HepG2 (cell line): ENCODE measurements around the gene NEDD4L. TPM values are rescaled to one million over a fixed set of nuclear protein-coding genes. Genes with fewer than 3 reads are reported as not detected.
A peak's percentile ranks its signal among the peaks of the same experiment; 100 is the strongest.

ENCODE experiments used
- DMAP1 ChIP-seq: IDR thresholded peaks from 2 replicates; pipeline ENCODE4 v1.6.1; 2016
- HNF4G ChIP-seq, 2 experiments: sonication (generic) in 1 of 2; formaldehyde crosslinking in 1 of 2; IDR thresholded peaks; 2 replicates each; pipeline versions ENCODE4 v1.4.0 to v1.6.1; 2011 to 2020; ENCODE audit warnings: borderline replicate concordance in 2 of 2, low read depth in 2 of 2, mild to moderate bottlenecking in 2 of 2, low read length in 1 of 2, missing genetic modification reagents in 1 of 2, moderate library complexity in 1 of 2
- JUN ChIP-seq: sonication (generic); formaldehyde crosslinking; IDR thresholded peaks from 2 replicates; pipeline ENCODE4 v1.4.0; 2020; ENCODE audit warnings: mild to moderate bottlenecking, missing genetic modification reagents
- JUNB ChIP-seq: sonication (generic); formaldehyde crosslinking; IDR thresholded peaks from 2 replicates; pipeline ENCODE4 v1.8.0; 2022; ENCODE audit warnings: missing genetic modification reagents, mild to moderate bottlenecking, borderline replicate concordance
- KLF11 ChIP-seq: IDR thresholded peaks from 2 replicates; pipeline ENCODE4 v1.6.1; 2016; ENCODE audit warnings: missing compliant biosample characterization
- LCORL ChIP-seq, 2 experiments: fragments of 450-650 bp in 1 of 2; sonication (generic) in 1 of 2; formaldehyde crosslinking in 1 of 2; IDR thresholded peaks; 2 replicates each; pipeline versions ENCODE4 v1.5.0 to v1.6.1; 2017 to 2020; ENCODE audit warnings: antibody characterized with exemption in 1 of 2, missing genetic modification reagents in 1 of 2
- NCOA1 ChIP-seq: sonication (generic); formaldehyde crosslinking; IDR thresholded peaks from 2 replicates; pipeline ENCODE4 v1.9.0; 2021; ENCODE audit warnings: missing genetic modification reagents
- PAXIP1 ChIP-seq: sonication (generic); formaldehyde crosslinking; conservative IDR thresholded peaks from 2 replicates; pipeline ENCODE4 v1.4.0; 2020; ENCODE audit warnings: mild to moderate bottlenecking, missing genetic modification reagents, moderate library complexity
- PHB2 ChIP-seq: fragments of 450-650 bp; IDR thresholded peaks from 2 replicates; pipeline ENCODE4 v1.6.1; 2018; ENCODE audit not compliant: partially characterized antibody
- PLRG1 ChIP-seq: fragments of 450-650 bp; conservative IDR thresholded peaks from 2 replicates; pipeline ENCODE4 v1.6.1; 2016
- POLR2AphosphoS2 ChIP-seq: IDR thresholded peaks from 2 replicates; pipeline ENCODE4 v1.6.1; 2011; ENCODE audit warnings: low read depth, low read length, improper control_type of control experiment
- TEAD3 ChIP-seq: optimal IDR thresholded peaks from 2 replicates; pipeline ENCODE3; 2016; ENCODE audit warnings: borderline replicate concordance
- ZGPAT ChIP-seq: IDR thresholded peaks from 2 replicates; pipeline ENCODE4 v1.6.1; 2016; ENCODE audit warnings: mild to moderate bottlenecking
- ZNF101 ChIP-seq: sonication (generic); formaldehyde crosslinking; IDR thresholded peaks from 2 replicates; pipeline ENCODE4 v1.4.0; 2020; ENCODE audit warnings: mild to moderate bottlenecking, low read depth, missing genetic modification reagents, borderline replicate concordance
- ZNF124 ChIP-seq: sonication (generic); formaldehyde crosslinking; IDR thresholded peaks from 2 replicates; pipeline ENCODE4 v1.4.0; 2020; ENCODE audit warnings: missing genetic modification reagents
- ZNF225 ChIP-seq: sonication (generic); formaldehyde crosslinking; IDR thresholded peaks from 2 replicates; pipeline ENCODE4 v1.4.0; 2020; ENCODE audit warnings: mild to moderate bottlenecking, missing genetic modification reagents
- ZNF556 ChIP-seq: sonication (generic); formaldehyde crosslinking; IDR thresholded peaks from 2 replicates; pipeline ENCODE4 v1.4.0; 2020; ENCODE audit warnings: mild to moderate bottlenecking, missing genetic modification reagents, borderline replicate concordance
- ZNF687 ChIP-seq: sonication (generic); formaldehyde crosslinking; IDR thresholded peaks from 2 replicates; pipeline ENCODE4 v1.5.1; 2020; ENCODE audit warnings: mild to moderate bottlenecking, missing genetic modification reagents, moderate library complexity
- ZNF782 ChIP-seq: sonication (generic); formaldehyde crosslinking; IDR thresholded peaks from 2 replicates; pipeline ENCODE4 v1.4.0; 2020; ENCODE audit warnings: missing genetic modification reagents, mild to moderate bottlenecking, borderline replicate concordance
- ZNF83 ChIP-seq: sonication (generic); formaldehyde crosslinking; IDR thresholded peaks from 2 replicates; pipeline ENCODE4 v1.4.0; 2020; ENCODE audit warnings: missing genetic modification reagents, mild to moderate bottlenecking, borderline replicate concordance
- ZSCAN20 ChIP-seq: sonication (generic); formaldehyde crosslinking; IDR thresholded peaks from 2 replicates; pipeline ENCODE4 v1.4.0; 2020; ENCODE audit warnings: missing genetic modification reagents, mild to moderate bottlenecking, borderline replicate concordance
- ZSCAN31 ChIP-seq: sonication (generic); formaldehyde crosslinking; IDR thresholded peaks from 2 replicates; pipeline ENCODE4 v1.5.0; 2020; ENCODE audit warnings: low read depth, mild to moderate bottlenecking, missing genetic modification reagents
- polyA plus RNA-seq, 8 experiments: library from polyadenylated mRNA; depleted of rRNA in 3 of 8; stranded (reverse) in 7 of 8; unstranded in 1 of 8; fragments of >200 nt; fragmentation: Illumina TruSeq in 4 of 8; extraction: Trizol in 4 of 8; gene quantifications; 2 replicates each; pipeline versions ENCODE4 v1.2.1 to v1.2.3, GENCODE V29; 2011 to 2016; ENCODE audit warnings: low read depth in 4 of 8, missing spikeins in 1 of 8, mixed read lengths in 1 of 8; ENCODE audit not compliant: insufficient read depth in 1 of 8
- total RNA-seq, 5 experiments: library from RNA; depleted of rRNA; stranded (reverse); fragments of >200 nt; fragmentation: Illumina TruSeq; extraction: Trizol; gene quantifications; 2 replicates each; pipeline ENCODE4 v1.2.3, GENCODE V29; 2016; ENCODE audit warnings: low read depth in 1 of 5

NEDD4L gene
- total and polyA plus RNA-seq, 2 of the 13 experiments (the other 11 are each of a cell fraction or from before 2014, with no cell fraction given): 168 to 390 TPM

- TF ChIP-seq POLR2AphosphoS2: no peak
- no peak for TF ChIP-seq ZNF782 (CRISPR knock-in tag)
- TF ChIP-seq JUNB (CRISPR knock-in tag): no peak
- no peak for TF ChIP-seq PAXIP1 (CRISPR knock-in tag)
- no peak for TF ChIP-seq KLF11 (CRISPR knock-in tag)
- TF ChIP-seq ZSCAN20 (CRISPR knock-in tag): no peak
- peak; percentile 89 for TF ChIP-seq ZNF687
- TF ChIP-seq PHB2: no peak
- TF ChIP-seq ZNF124: no peak
- no peak for TF ChIP-seq ZNF101 (CRISPR knock-in tag)
- no peak for TF ChIP-seq ZNF556 (CRISPR knock-in tag)
- TF ChIP-seq HNF4G (IDR thresholded peaks at IDR 0.05; ENCODE audit: borderline replicate concordance, low read depth, low read length): peak; percentile 25; the same call in 1 of the 2 replicates
- no peak for TF ChIP-seq HNF4G (CRISPR knock-in tag; IDR thresholded peaks at IDR 0.05; ENCODE audit: borderline replicate concordance, low read depth)
- no peak for TF ChIP-seq LCORL (IDR thresholded peaks at IDR 0.05)
- no peak for TF ChIP-seq LCORL (CRISPR knock-in tag; IDR thresholded peaks at IDR 0.05)
- TF ChIP-seq ZGPAT (CRISPR knock-in tag): peak; percentile 40; the same call in 1 of the 2 replicates
- no peak for TF ChIP-seq ZNF83
- peak; percentile 41 for TF ChIP-seq TEAD3 (CRISPR knock-in tag)
- no peak for TF ChIP-seq DMAP1
- no peak for TF ChIP-seq ZSCAN31 (CRISPR knock-in tag)
- no peak for TF ChIP-seq JUN (CRISPR knock-in tag)
- no peak for TF ChIP-seq ZNF225 (CRISPR knock-in tag)
- TF ChIP-seq PLRG1: no peak
- TF ChIP-seq NCOA1: no peak
Measured at GRCh38 chr18:58223717-58224424, 179.8 kb downstream of the NEDD4L start (continued).
